SU-DHL-6 (cell line): ENCODE data around the gene IL4I1.
"Not testable (repeated sequence)": the region's sequence is repeated elsewhere in the genome, so short reads cannot be mapped to it uniquely, and the experiment has no call there.

Experiments used
- CTCF ChIP-seq: fragments of 200-600 bp; sonication (generic); IDR thresholded peaks from one replicate; pipeline ENCODE4 v1.5.1; 2017; ENCODE audit warnings: antibody characterized with exemption, mild to moderate bottlenecking, low read length, moderate library complexity; ENCODE audit not compliant: insufficient read depth, poor library complexity, severe bottlenecking
- EZH2phosphoT487 ChIP-seq: fragments of 200-600 bp; sonication (generic), shearing (Covaris generic); conservative IDR thresholded peaks from 2 replicates; pipeline ENCODE4 v1.6.1; 2018; ENCODE audit warnings: mild to moderate bottlenecking, antibody characterized with exemption, low read length, moderate library complexity, mixed read lengths

- not testable (repeated sequence) for TF ChIP-seq CTCF, EZH2phosphoT487
These were observed 47.9 kb upstream of the IL4I1 start for GRCh38 chr19:49944567-49944966.
